ENCODE results near the gene IL10.
"Not testable (repeated sequence)": the region's sequence is repeated elsewhere in the genome, so short reads cannot be mapped to it uniquely, and the experiment has no call there.

The IL10 gene

DNA sequence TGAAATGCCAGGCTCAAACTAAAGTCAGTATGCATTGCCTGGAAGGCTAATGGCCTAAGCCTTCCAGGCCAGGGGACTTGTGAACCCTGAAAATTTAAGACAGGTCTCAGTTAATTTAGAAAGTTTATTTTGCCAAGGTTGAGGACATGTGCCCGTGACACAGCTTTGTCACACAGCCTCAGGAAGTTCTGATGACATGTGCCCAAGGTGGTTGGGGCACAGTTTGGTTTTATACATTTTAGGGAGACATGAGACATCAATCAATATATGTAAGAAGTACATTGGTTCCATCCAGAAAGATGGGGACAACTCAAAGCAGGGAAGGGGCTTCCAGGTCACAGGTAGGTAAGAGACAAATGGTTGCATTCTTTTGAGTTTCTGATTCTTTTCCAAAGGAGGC is 6.5 kb downstream of the IL10 start:
- not testable (repeated sequence) for DNase-seq

GRCh38 chr1:206762741-206763364 is 9.4 kb downstream of the IL10 start:
- not testable (repeated sequence) for DNase-seq

- DNase-seq: no peak
Measured at GRCh38 chr1:206761159-206761768, 11.0 kb downstream of the IL10 start.

GRCh38 chr1:206760590-206760989 is 11.7 kb downstream of the IL10 start:
- DNase-seq: no peak

- DNase-seq: no peak
Measured at GRCh38 chr1:206757524-206758266, 14.6 kb downstream of the IL10 start.

DNA sequence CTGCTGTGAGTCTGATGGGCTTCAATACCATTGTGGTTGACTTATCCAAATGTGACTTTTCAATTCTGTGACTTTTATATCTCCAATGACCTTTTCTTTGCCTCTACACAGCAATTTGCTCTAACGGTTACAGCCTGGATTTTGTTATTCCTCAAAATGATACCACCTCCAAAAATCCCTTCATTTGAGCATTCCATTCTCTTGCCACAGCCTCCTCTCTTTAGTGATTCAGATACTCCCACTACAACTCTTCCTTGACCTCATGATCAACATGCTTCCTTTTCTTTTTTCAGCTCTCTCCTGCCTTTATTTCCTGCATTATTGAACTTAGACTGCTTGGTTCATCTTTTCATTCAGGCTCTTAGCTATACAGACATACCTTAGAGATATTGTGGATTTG is 18.3 kb downstream of the IL10 start:
- peak in 2 of 4 experiments; percentile 47 to 61 for DNase-seq

DNA sequence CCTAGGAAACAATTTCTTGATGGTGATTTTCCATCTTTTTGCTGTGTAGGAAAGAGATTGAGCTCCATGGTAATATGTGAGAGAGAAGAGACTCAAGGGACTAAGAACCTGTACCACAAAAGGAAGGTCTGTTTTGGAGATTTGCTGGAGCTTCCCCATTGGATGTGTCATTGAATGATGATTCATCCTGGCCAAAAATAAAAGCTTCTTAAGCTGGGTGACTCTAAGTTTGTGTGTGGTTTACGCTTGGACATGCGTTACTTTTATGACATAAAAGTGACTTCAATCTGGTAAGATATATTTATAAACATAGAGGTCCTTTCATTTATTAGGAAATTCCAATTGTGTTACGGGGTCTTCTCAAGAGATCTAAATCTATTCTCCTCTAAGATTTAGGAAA is 19.2 kb downstream of the IL10 start:
- peak; percentile 64 to 89 (median 74) for DNase-seq

GRCh38 chr1:206752481-206752880 is 19.8 kb downstream of the IL10 start:
- DNase-seq: no peak

- no peak for DNase-seq
Measured at GRCh38 chr1:206751891-206752290, 20.4 kb downstream of the IL10 start.

DNA sequence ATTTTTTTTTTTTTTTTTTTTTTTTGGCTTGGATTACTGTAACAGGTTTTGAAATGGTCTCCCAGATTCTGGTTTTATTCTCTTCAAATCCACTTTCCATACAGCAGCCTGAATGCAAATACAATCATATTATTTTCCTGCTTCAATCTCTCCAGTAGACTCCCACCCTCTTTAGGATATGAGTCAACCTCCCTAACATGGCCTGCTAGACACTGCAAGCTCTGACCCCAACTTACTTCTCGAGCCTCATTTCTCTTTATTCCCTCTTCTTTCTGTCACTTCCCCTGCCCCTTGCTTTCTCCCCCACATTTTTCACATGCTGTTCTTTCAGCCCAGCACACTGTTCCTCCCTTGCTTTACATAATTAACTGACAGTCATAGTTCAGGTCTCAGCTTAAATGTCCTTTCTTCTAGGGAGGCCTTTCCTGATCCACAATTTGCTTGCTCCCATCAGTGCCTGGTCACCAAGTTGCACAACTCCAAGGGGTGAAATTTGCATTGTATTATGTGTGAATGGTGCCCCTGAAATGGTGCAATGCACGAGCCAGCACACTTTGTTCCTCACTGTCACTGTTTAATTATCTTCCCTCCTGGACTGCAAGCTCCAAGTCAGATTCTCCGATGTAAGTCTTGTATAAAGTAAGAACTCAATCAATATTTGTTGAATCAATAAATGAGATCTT is 23.8 kb downstream of the IL10 start:
- peak; percentile 30 to 61 (median 44) for DNase-seq

DNA sequence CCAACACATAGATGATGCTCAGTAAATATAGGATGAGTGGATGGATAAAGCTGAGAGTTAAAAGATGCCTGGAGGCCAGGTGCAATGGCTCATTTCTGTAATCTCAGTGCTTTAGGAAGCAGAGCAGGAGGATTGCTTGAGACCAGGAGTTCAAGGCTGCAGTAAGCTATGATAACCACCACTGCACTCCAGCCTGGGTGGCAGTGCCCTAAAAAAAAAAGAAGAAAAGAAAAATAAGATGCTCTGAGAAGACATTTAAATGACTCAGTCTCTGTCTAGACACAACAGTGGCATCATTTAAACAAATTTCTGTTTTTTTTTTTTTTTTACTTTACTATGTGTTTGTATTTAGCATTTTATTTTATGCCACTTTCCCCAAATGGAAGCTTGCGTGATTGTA is 27.0 kb downstream of the IL10 start:
- DNase-seq: no peak

DNA sequence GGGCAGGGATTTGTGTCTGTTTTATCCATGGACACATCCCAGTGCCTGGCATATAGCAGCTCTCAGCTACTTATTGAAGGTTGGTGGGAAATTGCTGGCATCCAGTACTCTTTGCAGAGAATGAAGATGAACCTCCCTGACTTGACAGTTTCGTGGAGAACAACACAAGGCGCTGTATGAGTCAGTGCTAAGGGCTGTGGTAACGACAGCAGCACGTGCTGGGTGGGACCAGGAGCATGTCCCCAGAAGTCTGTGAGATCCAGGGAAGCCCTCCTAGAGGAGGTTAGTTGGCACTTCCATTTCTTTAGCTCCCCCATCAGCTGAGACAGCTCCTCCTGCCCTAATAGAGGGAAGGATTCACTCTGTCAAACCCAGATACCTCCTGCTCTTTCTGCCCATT is 27.6 kb downstream of the IL10 start:
- DNase-seq: peak; percentile 53 to 73 (median 68)

- DNase-seq: no peak
Measured at GRCh38 chr1:206742719-206743383, 29.4 kb downstream of the IL10 start.

GRCh38 chr1:206741142-206741701 is 31.1 kb downstream of the IL10 start:
- no peak for DNase-seq

GRCh38 chr1:206739411-206740076 is 32.8 kb downstream of the IL10 start:
- peak; percentile 74 to 86 (median 82) for DNase-seq

GRCh38 chr1:206738370-206739366 is 33.6 kb downstream of the IL10 start:
- DNase-seq: no peak

- DNase-seq: no peak
Measured at GRCh38 chr1:206737729-206738201, 34.5 kb downstream of the IL10 start.

DNA sequence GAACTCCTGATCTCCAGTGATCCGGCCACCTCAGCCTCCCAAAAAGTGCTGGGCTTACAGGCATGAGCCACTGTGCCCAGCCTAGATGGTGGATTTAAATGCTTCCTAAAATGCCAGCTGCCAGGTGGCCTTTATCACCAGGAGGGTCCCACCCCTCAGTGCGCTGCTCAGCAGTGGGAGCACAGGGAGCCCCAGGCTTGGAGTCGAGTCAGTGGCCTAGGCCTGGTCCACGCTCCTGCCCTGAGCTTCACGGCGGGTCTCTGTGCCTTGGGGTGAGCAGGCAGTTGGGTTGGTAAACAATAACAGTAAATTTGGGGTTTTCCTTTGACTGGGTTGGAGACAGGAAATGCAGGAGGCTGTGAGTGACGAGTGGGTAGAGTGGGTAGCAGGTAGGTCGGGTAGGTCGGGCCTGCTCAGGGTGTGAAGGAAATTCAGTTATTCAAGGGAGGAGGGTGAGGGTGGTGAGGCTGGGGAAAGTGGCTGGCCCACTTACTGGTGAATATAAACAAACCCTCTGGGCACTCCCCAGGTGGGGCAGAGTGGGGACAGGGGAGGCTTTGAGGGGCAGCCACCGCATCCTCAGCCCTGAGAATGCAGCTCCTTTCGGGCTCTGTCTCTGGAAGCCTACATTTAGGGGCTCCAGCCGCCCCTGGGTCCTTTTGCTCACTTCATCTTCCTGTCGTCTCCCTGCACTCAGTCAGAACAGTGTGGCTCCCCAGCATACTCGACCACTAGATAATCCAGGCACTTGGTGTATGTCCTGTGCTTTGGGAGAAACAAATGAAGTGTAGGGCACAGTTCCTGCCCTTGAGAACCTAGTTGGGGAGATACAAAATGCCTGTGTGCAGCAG is 35.2 kb downstream of the IL10 start:
- no peak for DNase-seq

DNA sequence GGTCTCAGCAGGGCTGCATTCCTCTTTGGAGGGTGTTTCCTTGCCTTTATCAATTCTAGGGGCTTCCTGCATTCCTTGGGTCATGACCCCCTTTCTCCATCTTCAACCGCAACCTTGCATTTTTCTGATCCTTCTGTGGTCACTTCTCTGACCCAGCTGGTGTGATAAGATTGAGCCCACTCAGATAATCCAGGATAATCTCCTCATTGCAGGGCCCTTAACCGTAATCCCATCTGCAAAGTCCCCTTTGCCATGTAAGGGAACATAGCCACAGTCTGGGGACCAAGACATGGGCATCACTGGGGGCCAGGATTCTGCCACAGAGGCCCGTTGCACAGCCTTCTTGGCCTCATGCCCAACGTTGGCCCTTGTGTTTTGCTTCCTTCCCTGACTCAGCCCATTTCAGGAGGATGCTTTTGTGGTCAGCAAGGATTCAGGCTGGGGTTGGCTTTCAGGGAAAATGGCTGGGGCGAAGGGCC is 36.7 kb downstream of the IL10 start:
- DNase-seq: peak in 1 of 4 experiments; percentile 45
